Right atrium auricular region (tissue), 2 donors: Measurements from ENCODE around the gene MAP7D3. TPM values are rescaled to one million over a fixed set of nuclear protein-coding genes. Genes with fewer than 3 reads are reported as not detected.
A peak's percentile ranks its signal among the peaks of the same experiment; 100 is the strongest.

Source experiments
- DNase-seq: peaks from one replicate; pipeline ENCODE4 v3.0.0-alpha.2; 2019; ENCODE audit warnings: low spot score
- H3K27ac ChIP-seq, 2 donors: fragments of 200-600 bp; sonication (generic); 1 replicate in 1 of 2; 2 replicates in 1 of 2; pipeline ENCODE4 v1.5.1; 2016 to 2019
- H3K27me3 ChIP-seq, 2 donors: fragments of 200-600 bp; sonication (generic); one replicate each; pipeline versions ENCODE4 v1.5.1 to v1.6.0; 2017 to 2019
- H3K36me3 ChIP-seq: fragments of 200-600 bp; sonication (generic); one replicate; pipeline ENCODE4 v1.5.1; 2016
- H3K4me1 ChIP-seq, 2 donors: fragments of 200-600 bp; sonication (generic); one replicate each; pipeline versions ENCODE4 v1.5.1 to v1.6.0; 2017 to 2019
- H3K4me3 ChIP-seq, 2 donors: fragments of 200-600 bp; sonication (generic); 1 replicate in 1 of 2; 2 replicates in 1 of 2; pipeline ENCODE4 v1.5.1; 2017 to 2019; ENCODE audit warnings: mild to moderate bottlenecking in 1 of 2, moderate library complexity in 1 of 2
- H3K9me3 ChIP-seq, 2 donors: fragments of 200-600 bp; sonication (generic); one replicate each; pipeline ENCODE4 v1.5.1; 2019
- CTCF ChIP-seq, 2 donors: fragments of 200-600 bp; sonication (generic); IDR thresholded peaks; one replicate each; pipeline ENCODE4 v1.5.1; 2019; ENCODE audit warnings: antibody characterized with exemption in 2 of 2
- total RNA-seq, 2 donors: library from RNA; depleted of rRNA; stranded (reverse); fragments of >200 nt; gene quantifications; one replicate each; pipeline ENCODE4 v1.1.0, GENCODE V29; 2016

MAP7D3 gene
- total RNA-seq, 2 donors from 2014 or later, result 10.8 to 13.4 TPM

- H3K9me3 ChIP-seq, result no peaks in the 10 kb centered on the region
- peaks cover 0 to 6% of the 10 kb centered on the region in 2 donors for H3K4me1 ChIP-seq
- no peak for TF ChIP-seq CTCF (IDR thresholded peaks at IDR 0.05)
- H3K27me3 ChIP-seq, result no peaks in the 10 kb centered on the region
- DNase-seq, result no peak
- H3K27ac ChIP-seq, result peak overlapping the region in 1 of 2 donors; percentile 52
- no peak overlapping the region for H3K4me3 ChIP-seq
- no peaks in the 10 kb centered on the region for H3K36me3 ChIP-seq
These were observed 9.6 kb upstream of the MAP7D3 start for GRCh38 chrX:136260776-136261175.

- no peaks in the 10 kb centered on the region for H3K36me3 ChIP-seq
- no peaks in the 10 kb centered on the region for H3K27me3 ChIP-seq
- no peaks in the 10 kb centered on the region for H3K9me3 ChIP-seq
- no peak for DNase-seq
- H3K27ac ChIP-seq, result peak overlapping the region; percentile 51 to 52
- no peak for TF ChIP-seq CTCF (IDR thresholded peaks at IDR 0.05)
- H3K4me1 ChIP-seq, result peaks cover 0 to 6% of the 10 kb centered on the region in 2 donors
- H3K4me3 ChIP-seq, result no peak overlapping the region
These were observed 8.3 kb upstream of the MAP7D3 start for GRCh38 chrX:136259543-136259942.

GRCh38 chrX:136258951-136259350, 7.8 kb upstream of the MAP7D3 start:
- H3K27ac ChIP-seq, result peak overlapping the region in 1 of 2 donors; percentile 47
- H3K9me3 ChIP-seq, result no peaks in the 10 kb centered on the region
- TF ChIP-seq CTCF (IDR thresholded peaks at IDR 0.05), result no peak
- no peaks in the 10 kb centered on the region for H3K27me3 ChIP-seq
- peaks cover 0 to 6% of the 10 kb centered on the region in 2 donors for H3K4me1 ChIP-seq
- DNase-seq, result no peak
- no peak overlapping the region for H3K4me3 ChIP-seq
- no peaks in the 10 kb centered on the region for H3K36me3 ChIP-seq

GRCh38 chrX:136256026-136256425, 4.8 kb upstream of the MAP7D3 start:
- DNase-seq, result no peak
- H3K4me1 ChIP-seq, result peaks cover 0 to 6% of the 10 kb centered on the region in 2 donors
- H3K27me3 ChIP-seq, result no peaks in the 10 kb centered on the region
- H3K27ac ChIP-seq, result peak overlapping the region; percentile 62 to 67
- H3K36me3 ChIP-seq, result no peaks in the 10 kb centered on the region
- H3K9me3 ChIP-seq, result no peaks in the 10 kb centered on the region
- TF ChIP-seq CTCF (IDR thresholded peaks at IDR 0.05), result no peak
- no peak overlapping the region for H3K4me3 ChIP-seq

- no peaks in the 10 kb centered on the region for H3K36me3 ChIP-seq
- peak overlapping the region; percentile 62 to 67 for H3K27ac ChIP-seq
- no peak overlapping the region for H3K4me3 ChIP-seq
- no peaks in the 10 kb centered on the region for H3K9me3 ChIP-seq
- no peak for DNase-seq
- no peaks in the 10 kb centered on the region for H3K27me3 ChIP-seq
- TF ChIP-seq CTCF (IDR thresholded peaks at IDR 0.05), result no peak
- H3K4me1 ChIP-seq, result peaks cover 0 to 6% of the 10 kb centered on the region in 2 donors
These were observed 4.3 kb upstream of the MAP7D3 start for GRCh38 chrX:136255541-136255940.
